H1 (cell line): ENCODE measurements around the gene SKIC3.

ENCODE experiments used
- ASH2L ChIP-seq: fragments of 200-600, 300-600 bp; sonication (generic); IDR thresholded peaks from one replicate; pipeline ENCODE4 v1.7.1; 2017; ENCODE audit warnings: low read length
- BCL11A ChIP-seq, 2 experiments: IDR thresholded peaks; one replicate each; pipeline ENCODE4 v1.6.1; 2011; ENCODE audit warnings: low read depth in 2 of 2, low read length in 2 of 2, mild to moderate bottlenecking in 2 of 2
- CREB1 ChIP-seq: IDR thresholded peaks from 2 replicates; pipeline ENCODE4 v1.6.1; 2012; ENCODE audit warnings: inconsistent platforms
- GABPA ChIP-seq: IDR thresholded peaks from 2 replicates; pipeline ENCODE4 v1.6.1; 2011; ENCODE audit warnings: mild to moderate bottlenecking, low read length, moderate library complexity, borderline replicate concordance; ENCODE audit not compliant: insufficient read depth
- HDAC2 ChIP-seq, 2 experiments: fragments of 300-600 bp in 1 of 2; sonication (generic) in 1 of 2; IDR thresholded peaks; 2 replicates each; pipeline ENCODE4 v1.6.1; 2011 to 2012; ENCODE audit warnings: low read depth in 2 of 2, low read length in 2 of 2, mild to moderate bottlenecking in 2 of 2, moderate library complexity in 2 of 2, borderline replicate concordance in 1 of 2, inconsistent platforms in 1 of 2
- KDM4A ChIP-seq: IDR thresholded peaks from one replicate; pipeline ENCODE4 v1.7.1; 2012; ENCODE audit warnings: low read depth, mild to moderate bottlenecking, moderate library complexity, low read length, inconsistent platforms; ENCODE audit not compliant: severe bottlenecking
- POLR2A ChIP-seq, 2 experiments: IDR thresholded peaks; 1 replicate in 1 of 2; 2 replicates in 1 of 2; pipeline ENCODE4 v1.6.1; 2011; ENCODE audit warnings: low read depth in 2 of 2, low read length in 2 of 2, mild to moderate bottlenecking in 2 of 2; ENCODE audit errors: control extremely low read depth in 1 of 2
- RAD21 ChIP-seq, 2 experiments: IDR thresholded peaks in 1 of 2; conservative IDR thresholded peaks in 1 of 2; 2 replicates each; pipeline ENCODE4 v1.6.1; 2011; ENCODE audit warnings: low read depth in 2 of 2, low read length in 2 of 2, improper control_type of control experiment in 1 of 2, inconsistent platforms in 1 of 2, mild to moderate bottlenecking in 1 of 2, moderate library complexity in 1 of 2
- RBBP5 ChIP-seq: IDR thresholded peaks from 2 replicates; pipeline ENCODE4 v1.7.1; 2012; ENCODE audit warnings: low read depth, mild to moderate bottlenecking, inconsistent platforms, low read length, moderate library complexity, borderline replicate concordance
- RXRA ChIP-seq: IDR thresholded peaks from 2 replicates; pipeline ENCODE4 v1.6.1; 2011; ENCODE audit warnings: low read depth, mild to moderate bottlenecking, low read length, moderate library complexity; ENCODE audit not compliant: insufficient read depth
- SIX5 ChIP-seq: IDR thresholded peaks from 2 replicates; pipeline ENCODE4 v1.6.1; 2011; ENCODE audit warnings: mild to moderate bottlenecking, low read depth, low read length
- TAF1 ChIP-seq: IDR thresholded peaks from 2 replicates; pipeline ENCODE4 v1.6.1; 2011; ENCODE audit warnings: mild to moderate bottlenecking, low read depth, low read length
- TF ChIP-seq, protein P1 (sequence below), 3 experiments: IDR thresholded peaks; 1 replicate in 2 of 3; 2 replicates in 1 of 3; pipeline versions ENCODE4 v1.5.1 to v1.6.1; 2011; ENCODE audit warnings: low read length in 3 of 3, mild to moderate bottlenecking in 3 of 3, inconsistent platforms in 2 of 3, low read depth in 1 of 3, moderate library complexity in 1 of 3; ENCODE audit not compliant: insufficient read depth in 1 of 3; ENCODE audit errors: control extremely low read depth in 1 of 3
- TF ChIP-seq, protein P2 (sequence below): IDR thresholded peaks from 2 replicates; pipeline ENCODE4 v1.6.1; 2011; ENCODE audit warnings: low read length, improper control_type of control experiment

DNA sequence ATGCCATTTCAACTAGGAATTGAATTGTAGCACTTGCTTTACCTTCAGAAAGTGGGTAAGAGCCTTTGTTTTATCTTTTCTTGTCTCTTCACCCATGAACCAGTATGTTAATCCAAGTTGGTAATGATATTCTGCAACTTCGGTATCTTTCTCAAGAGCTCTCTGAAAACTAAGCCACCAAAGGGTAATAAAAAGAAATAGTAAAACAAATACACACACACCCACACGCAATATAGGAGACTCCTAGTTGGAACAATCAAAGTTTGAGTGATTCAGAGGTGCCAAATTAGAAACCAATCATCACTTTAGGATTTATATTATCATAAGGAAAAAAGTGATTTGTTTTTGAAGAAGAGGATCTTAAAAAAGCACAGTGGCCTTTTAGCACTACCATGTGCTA is 30.4 kb downstream of the SKIC3 start:
- no peak for TF ChIP-seq RAD21 (IDR thresholded peaks at IDR 0.05 in 1 of 2, conservative IDR thresholded peaks at IDR 0.05 in 1 of 2; ENCODE audit: low read depth in 2 of 2, low read length in 2 of 2)
- no peak for TF ChIP-seq BCL11A (IDR thresholded peaks at IDR 0.05; ENCODE audit: low read depth in 2 of 2, low read length in 2 of 2)
- TF ChIP-seq POLR2A (IDR thresholded peaks at IDR 0.05; ENCODE audit: control extremely low read depth in 1 of 2, low read depth in 2 of 2, low read length in 2 of 2), result no peak
- no peak for TF ChIP-seq SIX5
- no peak for TF ChIP-seq ASH2L
- no peak for TF ChIP-seq CREB1
- no peak for TF ChIP-seq KDM4A
- TF ChIP-seq RBBP5, result no peak
- TF ChIP-seq, protein P1, sequence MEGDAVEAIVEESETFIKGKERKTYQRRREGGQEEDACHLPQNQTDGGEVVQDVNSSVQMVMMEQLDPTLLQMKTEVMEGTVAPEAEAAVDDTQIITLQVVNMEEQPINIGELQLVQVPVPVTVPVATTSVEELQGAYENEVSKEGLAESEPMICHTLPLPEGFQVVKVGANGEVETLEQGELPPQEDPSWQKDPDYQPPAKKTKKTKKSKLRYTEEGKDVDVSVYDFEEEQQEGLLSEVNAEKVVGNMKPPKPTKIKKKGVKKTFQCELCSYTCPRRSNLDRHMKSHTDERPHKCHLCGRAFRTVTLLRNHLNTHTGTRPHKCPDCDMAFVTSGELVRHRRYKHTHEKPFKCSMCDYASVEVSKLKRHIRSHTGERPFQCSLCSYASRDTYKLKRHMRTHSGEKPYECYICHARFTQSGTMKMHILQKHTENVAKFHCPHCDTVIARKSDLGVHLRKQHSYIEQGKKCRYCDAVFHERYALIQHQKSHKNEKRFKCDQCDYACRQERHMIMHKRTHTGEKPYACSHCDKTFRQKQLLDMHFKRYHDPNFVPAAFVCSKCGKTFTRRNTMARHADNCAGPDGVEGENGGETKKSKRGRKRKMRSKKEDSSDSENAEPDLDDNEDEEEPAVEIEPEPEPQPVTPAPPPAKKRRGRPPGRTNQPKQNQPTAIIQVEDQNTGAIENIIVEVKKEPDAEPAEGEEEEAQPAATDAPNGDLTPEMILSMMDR (IDR thresholded peaks at IDR 0.05; ENCODE audit: control extremely low read depth in 1 of 3, insufficient read depth in 1 of 3, low read depth in 1 of 3, low read length in 3 of 3), result no peak
- TF ChIP-seq TAF1, result no peak
- no peak for TF ChIP-seq HDAC2 (IDR thresholded peaks at IDR 0.05; ENCODE audit: borderline replicate concordance in 1 of 2, low read depth in 2 of 2, low read length in 2 of 2)
- TF ChIP-seq, protein P2, sequence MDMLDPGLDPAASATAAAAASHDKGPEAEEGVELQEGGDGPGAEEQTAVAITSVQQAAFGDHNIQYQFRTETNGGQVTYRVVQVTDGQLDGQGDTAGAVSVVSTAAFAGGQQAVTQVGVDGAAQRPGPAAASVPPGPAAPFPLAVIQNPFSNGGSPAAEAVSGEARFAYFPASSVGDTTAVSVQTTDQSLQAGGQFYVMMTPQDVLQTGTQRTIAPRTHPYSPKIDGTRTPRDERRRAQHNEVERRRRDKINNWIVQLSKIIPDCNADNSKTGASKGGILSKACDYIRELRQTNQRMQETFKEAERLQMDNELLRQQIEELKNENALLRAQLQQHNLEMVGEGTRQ, result no peak
- no peak for TF ChIP-seq RXRA
- TF ChIP-seq GABPA, result no peak
